ENCODE data around the gene CHDH. TPM values are rescaled to one million over a fixed set of nuclear protein-coding genes. Genes with fewer than 3 reads are reported as not detected.

The CHDH gene
- total RNA-seq, 1 experiment from 2014 or later = 5.1 TPM

- H3K4me2 ChIP-seq (ENCODE audit: low read length) = no peak overlapping the region
- no peak overlapping the region for H3K4me3 ChIP-seq (ENCODE audit: low read length)
- no peaks in the 10 kb centered on the region for H3K4me1 ChIP-seq (ENCODE audit: insufficient read depth, low read length)
- no peaks in the 10 kb centered on the region for H4K20me1 ChIP-seq (ENCODE audit: low read length)
- no peak for DNase-seq
- H3K9me2 ChIP-seq (replicated peaks; ENCODE audit: low read length) = no peaks in the 10 kb centered on the region
- ATAC-seq = no peak
- TF ChIP-seq EZH2 (IDR thresholded peaks at IDR 0.05; ENCODE audit: low read length, unreplicated experiment) = no peak
- TF ChIP-seq CTCF (conservative IDR thresholded peaks at IDR 0.05; ENCODE audit: low read depth, low read length) = no peak
- no peak for TF ChIP-seq EZH2phosphoT487 (IDR thresholded peaks at IDR 0.05; ENCODE audit: borderline replicate concordance, low read length)
- H2AFZ ChIP-seq (ENCODE audit: low read length) = no peak overlapping the region
- no peak overlapping the region for H3K27ac ChIP-seq (ENCODE audit: low read length)
- ChIA-PET CTCF (interaction anchor here (0.7 kb wide), 1 partner anchor 105 kb away, joined by 4 read pairs; no protein-coding TSS in a partner anchor), POLR2A (ENCODE audit: unreplicated experiment) (no interaction called here)
- H3F3A ChIP-seq (ENCODE audit: low read length, unreplicated experiment) = no peaks in the 10 kb centered on the region
- no peaks in the 10 kb centered on the region for H3K36me3 ChIP-seq (ENCODE audit: low read depth, low read length)
- H3K9ac ChIP-seq (ENCODE audit: low read length) = no peak overlapping the region
- H3K27me3 ChIP-seq (ENCODE audit: low read length) = no peaks in the 10 kb centered on the region
- no TSS peak for BruUV-seq (replicated peaks)
- no peaks in the 10 kb centered on the region for H3K79me2 ChIP-seq (ENCODE audit: low read length)
- intact Hi-C loops (cut with micrococcal nuclease) = no loop called here
- no peaks in the 10 kb centered on the region for H3K9me3 ChIP-seq (ENCODE audit: low read length)
Observed at GRCh38 chr3:53823956-53824657, 22.1 kb downstream of the CHDH start.

- POLR2A ChIA-PET (ENCODE audit: unreplicated experiment) = no interaction called here
- intact Hi-C loops (cut with micrococcal nuclease) = no loop called here
- no peak for ATAC-seq
Observed at GRCh38 chr3:53823026-53823955, 22.9 kb downstream of the CHDH start.

More at GRCh38 chr3:53823026-53823955, 22.9 kb downstream of the CHDH start:
- TF ChIP-seq CTCF (conservative IDR thresholded peaks at IDR 0.05; ENCODE audit: low read depth, low read length) = no peak
- no peak for TF ChIP-seq EZH2phosphoT487 (IDR thresholded peaks at IDR 0.05; ENCODE audit: borderline replicate concordance, low read length)
- TF ChIP-seq EZH2 (IDR thresholded peaks at IDR 0.05; ENCODE audit: low read length, unreplicated experiment) = no peak
- H3K9me3 ChIP-seq (ENCODE audit: low read length) = no peaks in the 10 kb centered on the region
- H3K4me3 ChIP-seq (ENCODE audit: low read length) = no peak overlapping the region
- no peaks in the 10 kb centered on the region for H3K4me1 ChIP-seq (ENCODE audit: insufficient read depth, low read length)
- no peak overlapping the region for H3K27ac ChIP-seq (ENCODE audit: low read length)
- H3K9ac ChIP-seq (ENCODE audit: low read length) = no peak overlapping the region
- DNase-seq = no peak
- H4K20me1 ChIP-seq (ENCODE audit: low read length) = no peaks in the 10 kb centered on the region
- H3K27me3 ChIP-seq (ENCODE audit: low read length) = no peaks in the 10 kb centered on the region
- H3K79me2 ChIP-seq (ENCODE audit: low read length) = no peaks in the 10 kb centered on the region
- no TSS peak for BruUV-seq (replicated peaks)
- no peaks in the 10 kb centered on the region for H3K9me2 ChIP-seq (replicated peaks; ENCODE audit: low read length)
- H3K36me3 ChIP-seq (ENCODE audit: low read depth, low read length) = no peaks in the 10 kb centered on the region
- no peak overlapping the region for H2AFZ ChIP-seq (ENCODE audit: low read length)
- no peaks in the 10 kb centered on the region for H3F3A ChIP-seq (ENCODE audit: low read length, unreplicated experiment)
- no peak overlapping the region for H3K4me2 ChIP-seq (ENCODE audit: low read length)
- CTCF ChIA-PET = no interaction called here

Measured in PC-3 (cell line).